NCI-H774 (cell line): ENCODE measurements around the gene REM1.
"Not testable (repeated sequence)": the region's sequence is repeated elsewhere in the genome, so short reads cannot be mapped to it uniquely, and the experiment has no call there.

Source experiments
- DNase-seq: peaks from one replicate; lab custom pipeline; 2025; lab: John Stamatoyannopoulos, UW

The REM1 gene, protein sequence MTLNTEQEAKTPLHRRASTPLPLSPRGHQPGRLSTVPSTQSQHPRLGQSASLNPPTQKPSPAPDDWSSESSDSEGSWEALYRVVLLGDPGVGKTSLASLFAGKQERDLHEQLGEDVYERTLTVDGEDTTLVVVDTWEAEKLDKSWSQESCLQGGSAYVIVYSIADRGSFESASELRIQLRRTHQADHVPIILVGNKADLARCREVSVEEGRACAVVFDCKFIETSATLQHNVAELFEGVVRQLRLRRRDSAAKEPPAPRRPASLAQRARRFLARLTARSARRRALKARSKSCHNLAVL

DNA sequence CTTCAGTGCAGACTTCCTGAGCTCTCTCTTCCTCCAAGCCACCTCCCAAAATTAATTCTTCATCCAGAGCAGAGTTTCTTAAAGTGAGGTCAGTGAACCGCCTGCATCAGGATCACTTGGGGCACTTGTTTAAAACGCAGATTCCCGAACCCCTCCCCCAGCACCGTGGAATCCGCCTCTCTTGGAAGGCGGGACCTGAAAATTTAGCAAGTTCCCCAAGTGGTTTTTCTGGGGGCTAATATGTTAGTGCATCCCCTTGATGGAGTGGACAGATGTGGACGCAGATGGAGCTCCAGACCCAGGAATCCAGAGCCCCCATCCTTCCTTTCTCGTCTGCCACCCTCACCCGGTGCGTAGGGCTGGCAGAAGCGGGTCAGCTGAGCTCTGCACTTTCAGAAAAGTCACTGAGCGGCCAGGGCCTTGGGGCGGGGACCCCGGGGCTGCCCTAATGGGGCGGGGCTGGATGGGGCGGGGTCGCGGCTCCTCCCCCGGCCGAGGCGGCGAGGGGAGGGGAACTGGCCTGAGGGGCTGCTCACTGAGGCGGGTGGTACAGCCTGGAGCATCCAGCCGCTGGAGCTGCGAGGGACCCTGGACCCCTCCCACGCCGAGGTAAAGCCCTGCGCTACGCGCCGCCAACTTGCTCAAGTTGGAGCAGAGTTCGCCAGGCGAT lies at the start of gene REM1, which contains the start of gene DEFB124:
Gene REM1 (plus strand): TSS at position 531 of the 670 bp plus-strand sequence. CDS start 1,158 bp downstream, outside the sequence.
Gene DEFB124 (minus strand): TSS at position 370 of the 670 bp plus-strand sequence. CDS start 2,114 bp downstream, outside the sequence.
- DNase-seq = no peak

DNA sequence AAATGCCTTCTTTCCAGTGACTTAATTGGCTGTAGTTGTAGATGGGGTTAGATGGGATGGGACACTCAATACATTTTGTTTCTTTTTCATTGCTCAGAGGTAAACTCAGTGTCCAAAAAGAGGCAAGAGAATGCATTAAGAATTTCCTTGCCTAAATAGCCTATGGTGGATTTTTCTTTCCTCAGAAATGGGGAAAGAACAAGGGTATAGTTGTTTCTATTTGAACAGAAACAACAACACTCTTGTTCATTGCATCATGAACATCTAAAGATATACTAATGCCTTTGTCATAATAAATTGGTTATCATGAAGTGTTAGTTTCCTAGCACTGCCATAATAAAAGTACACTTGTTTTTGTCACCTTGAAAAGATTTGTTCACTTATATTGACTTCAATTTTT lies 49.3 kb upstream of the REM1 start:
- no peak for DNase-seq

DNA sequence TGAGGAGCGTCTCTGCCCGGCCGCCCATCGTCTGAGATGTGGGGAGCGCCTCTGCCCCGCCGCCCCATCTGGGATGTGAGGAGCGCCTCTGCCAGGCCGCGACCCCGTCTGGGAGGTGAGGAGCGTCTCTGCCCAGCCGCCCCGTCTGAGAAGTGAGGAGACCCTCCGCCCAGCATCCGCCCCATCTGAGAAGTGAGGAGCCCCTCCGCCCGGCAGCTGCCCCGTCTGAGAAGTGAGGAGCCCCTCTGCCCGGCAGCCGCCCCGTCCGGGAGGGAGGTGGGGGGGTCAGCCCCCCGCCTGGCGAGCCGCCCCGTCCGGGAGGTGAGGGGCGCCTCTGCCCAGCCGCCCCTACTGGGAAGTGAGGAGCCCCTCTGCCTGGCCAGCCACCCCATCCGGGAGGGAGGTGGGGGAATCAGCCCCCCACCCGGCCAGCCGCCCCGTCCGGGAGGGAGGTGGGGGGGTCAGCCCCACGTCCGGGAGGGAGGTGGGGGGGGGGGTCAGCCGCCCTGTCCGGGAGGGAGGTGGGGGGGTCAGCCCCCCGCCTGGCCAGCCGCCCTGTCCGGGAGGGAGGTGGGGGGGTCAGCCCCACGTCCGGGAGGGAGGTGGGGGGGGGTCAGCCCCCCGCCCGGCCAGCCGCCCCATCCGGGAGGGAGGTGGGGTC lies 48.1 kb upstream of the REM1 start:
- not testable (repeated sequence) for DNase-seq

DNA sequence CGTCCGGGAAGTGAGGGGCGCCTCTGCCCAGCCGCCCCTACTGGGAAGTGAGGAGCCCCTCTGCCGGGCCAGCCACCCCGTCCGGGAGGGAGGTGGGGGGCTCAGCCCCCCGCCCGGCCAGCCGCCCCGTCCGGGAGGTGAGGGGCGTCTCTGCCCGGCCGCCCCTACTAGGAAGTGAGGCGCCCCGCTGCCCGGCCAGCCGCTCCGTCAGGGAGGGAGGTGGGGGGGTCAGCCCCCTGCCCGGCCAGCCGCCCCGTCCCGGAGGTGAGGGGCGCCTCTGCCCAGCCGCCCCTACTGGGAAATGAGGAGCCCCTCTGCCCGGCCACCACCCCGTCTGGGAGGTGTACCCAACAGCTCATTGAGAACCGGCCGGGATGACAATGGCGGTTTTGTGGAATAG lies 47.5 kb upstream of the REM1 start:
- DNase-seq = not testable (repeated sequence)

DNA sequence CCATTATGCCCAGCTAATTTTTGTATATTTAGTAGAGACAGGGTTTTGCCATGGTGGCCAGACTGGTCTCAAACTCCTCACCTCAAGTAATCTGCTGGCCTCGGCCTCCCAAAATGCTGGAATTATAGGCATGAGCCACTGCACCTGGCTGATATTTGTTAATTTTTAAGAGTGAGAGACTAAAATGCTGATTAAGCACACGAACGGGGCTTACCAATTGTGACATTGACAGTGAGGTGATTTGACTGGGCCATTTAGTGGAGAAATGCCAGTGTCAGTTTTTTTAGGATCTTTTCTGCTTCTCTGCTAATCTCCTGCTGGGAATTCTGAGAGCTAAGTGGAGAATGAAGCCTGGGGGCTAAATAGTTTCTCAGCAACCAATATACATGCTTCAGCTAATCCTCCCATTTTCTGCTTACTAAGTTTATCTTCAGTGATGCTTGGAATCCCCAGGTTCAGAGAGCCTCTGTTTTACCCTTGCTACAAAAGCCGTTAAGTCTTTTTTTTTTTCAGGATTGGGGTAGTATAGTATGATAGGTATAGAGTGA lies 44.4 kb upstream of the REM1 start:
- DNase-seq = no peak

DNA sequence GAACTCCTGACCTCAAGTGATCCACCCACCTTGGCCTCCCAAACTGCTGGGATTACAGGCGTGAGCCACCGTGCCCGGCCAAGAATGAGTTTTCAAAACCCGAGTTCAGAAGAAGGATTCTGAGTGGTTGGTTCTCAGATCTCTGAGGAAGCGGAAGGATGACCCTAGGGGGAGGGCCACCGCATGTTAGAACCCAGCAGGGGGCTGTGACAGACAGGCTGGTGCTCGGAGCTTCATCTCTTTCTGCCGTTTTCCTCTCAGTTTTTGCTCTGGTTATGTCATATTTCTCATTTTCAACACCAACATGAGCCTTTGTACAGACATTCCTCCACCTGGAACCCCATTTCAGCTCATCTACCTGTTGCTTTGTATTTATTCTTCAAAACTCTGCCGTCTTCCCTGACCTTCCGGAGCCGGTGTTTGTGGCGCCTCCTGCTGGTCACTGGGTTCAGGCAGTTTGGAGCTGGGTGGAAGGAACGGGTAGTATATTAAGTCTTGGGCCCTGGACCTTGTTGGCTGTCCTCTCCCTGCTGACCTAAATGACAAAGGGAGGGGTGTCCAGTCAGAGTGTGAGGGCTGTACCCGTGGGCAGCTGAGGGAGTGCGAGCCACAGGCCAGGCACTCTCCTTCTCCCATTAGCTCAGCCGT lies 35.0 kb upstream of the REM1 start, which contains the start of gene DEFB123:
Gene DEFB123 (plus strand): TSS at position 621 of the 648 bp plus-strand sequence. CDS start 67 bp downstream, outside the sequence.
- no peak for DNase-seq

DNA sequence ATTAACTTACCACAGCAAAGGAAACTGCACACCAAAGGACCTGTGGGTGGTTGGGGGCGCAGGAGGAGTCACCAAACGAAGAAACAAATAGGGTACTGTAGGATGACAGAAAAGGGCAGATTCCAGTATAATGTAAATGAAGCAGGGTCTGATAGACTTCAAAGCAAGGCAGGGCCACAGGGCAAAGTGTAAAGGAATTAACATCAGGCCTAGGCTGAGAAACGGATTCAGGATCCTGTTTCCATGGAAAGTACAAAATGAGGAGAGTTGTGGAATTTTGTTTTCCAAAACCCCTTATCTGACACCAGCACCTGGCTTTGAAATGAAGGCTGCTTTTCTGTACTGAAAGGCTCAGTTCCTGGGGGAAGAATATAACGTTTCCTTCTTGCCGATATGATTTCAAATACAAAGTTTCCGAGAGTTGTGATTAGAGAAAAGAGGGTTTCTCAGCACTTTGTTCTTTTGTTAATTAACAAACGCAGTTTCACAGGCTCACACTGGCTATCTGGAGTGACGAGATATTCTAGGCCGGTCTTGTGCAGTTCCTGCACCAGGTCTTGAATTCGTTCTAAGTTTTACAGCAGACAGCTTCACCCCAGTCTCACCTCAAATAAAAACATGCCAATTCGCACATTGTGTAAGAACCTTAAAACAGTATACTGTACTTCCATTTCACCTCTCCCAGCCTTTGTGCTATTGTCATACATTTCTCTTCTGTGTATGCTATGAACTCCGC lies 28.8 kb upstream of the REM1 start:
- DNase-seq = no peak

DNA sequence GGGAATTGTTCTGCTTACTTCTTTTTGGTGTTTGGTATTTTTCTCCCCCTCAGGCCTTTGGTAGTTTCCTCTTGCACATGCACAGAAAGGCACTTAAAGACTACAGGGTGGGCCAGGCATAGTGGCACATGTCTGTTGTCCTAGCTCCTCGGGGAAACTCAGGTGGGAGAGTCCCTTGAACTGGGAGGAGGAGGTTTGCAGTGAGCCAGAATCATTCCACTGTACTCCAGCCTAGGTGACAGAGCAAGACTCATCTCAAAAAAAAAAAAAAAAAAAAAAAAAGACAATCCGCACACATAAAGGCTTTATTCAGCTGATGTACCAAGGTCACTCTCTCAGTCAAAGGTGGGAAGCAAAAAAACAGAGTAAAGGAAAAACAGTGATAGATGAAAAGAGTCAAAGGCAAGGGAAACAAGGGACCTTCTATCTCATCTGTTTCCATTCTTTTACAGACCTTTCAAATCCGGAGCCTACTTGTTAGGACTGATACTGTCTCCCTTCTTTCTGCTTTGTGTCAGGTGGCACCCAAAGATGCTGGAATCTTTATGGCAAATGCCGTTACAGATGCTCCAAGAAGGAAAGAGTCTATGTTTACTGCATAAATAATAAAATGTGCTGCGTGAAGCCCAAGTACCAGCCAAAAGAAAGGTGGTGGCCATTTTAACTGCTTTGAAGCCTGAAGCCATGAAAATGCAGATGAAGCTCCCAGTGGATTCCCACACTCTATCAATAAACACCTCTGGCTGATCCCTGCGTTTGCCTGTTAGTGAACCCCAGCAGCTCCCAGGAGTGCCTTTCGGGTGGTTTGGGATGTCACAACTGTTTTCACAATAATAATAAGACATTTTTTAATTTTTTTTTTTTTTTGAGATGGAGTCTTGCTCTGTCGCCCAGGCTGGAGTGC lies 25.3 kb upstream of the REM1 start:
- DNase-seq = no peak

DNA sequence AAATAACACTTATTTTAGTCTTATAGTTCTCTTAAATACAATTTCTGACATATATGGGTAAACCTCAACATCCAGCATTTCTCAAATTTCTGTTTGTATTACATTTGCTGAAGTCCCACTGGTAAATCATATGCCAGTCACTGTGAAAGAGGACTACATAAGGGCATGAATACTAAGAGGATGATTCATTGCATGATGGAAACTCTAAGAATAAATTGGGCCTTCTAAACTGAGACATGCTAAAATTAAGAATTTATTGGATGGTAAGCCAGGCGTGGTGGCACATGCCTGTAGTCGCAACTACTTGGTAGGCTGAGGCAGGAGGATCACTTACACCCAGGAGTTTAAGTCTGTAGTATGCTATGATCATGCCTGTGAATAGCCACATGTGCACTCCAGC lies 22.5 kb upstream of the REM1 start:
- DNase-seq = no peak

DNA sequence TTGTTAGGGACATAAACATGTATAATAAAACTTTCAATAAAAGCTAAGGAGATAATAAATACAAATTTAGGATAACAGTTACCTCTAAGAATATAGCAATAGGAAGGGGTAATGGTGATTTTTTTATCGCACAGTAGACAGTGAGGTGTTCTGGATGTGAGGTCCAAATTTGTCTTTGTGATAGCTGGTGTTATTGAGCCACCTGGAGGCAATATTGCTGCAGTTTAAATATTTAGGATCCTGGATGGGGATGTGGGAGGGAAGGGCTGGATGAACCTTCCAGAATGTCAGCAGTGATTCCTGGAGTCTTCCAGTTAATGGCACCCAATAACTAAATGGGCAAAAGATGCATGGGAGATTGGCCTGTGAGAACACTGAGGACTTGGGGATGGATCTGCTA lies 20.7 kb upstream of the REM1 start:
- no peak for DNase-seq

DNA sequence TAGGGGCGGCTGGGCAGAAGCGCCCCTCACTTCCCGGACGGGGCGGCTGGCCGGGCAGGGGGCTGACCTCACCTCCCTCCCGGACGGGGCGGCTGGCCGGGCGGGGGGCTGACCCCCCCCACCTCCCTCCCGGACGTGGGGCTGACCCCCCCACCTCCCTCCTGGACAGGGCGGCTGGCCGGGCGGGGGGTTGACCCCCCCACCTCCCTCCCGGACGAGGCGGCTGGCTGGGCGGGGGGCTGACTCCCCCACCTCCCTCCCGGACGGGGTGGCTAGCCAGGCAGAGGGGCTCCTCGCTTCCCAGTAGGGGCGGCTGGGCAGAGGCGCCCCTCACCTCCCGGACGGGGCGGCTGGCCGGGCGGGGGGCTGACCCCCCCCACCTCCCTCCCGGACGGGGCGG lies 4.1 kb upstream of the REM1 start:
- not testable (repeated sequence) for DNase-seq

DNA sequence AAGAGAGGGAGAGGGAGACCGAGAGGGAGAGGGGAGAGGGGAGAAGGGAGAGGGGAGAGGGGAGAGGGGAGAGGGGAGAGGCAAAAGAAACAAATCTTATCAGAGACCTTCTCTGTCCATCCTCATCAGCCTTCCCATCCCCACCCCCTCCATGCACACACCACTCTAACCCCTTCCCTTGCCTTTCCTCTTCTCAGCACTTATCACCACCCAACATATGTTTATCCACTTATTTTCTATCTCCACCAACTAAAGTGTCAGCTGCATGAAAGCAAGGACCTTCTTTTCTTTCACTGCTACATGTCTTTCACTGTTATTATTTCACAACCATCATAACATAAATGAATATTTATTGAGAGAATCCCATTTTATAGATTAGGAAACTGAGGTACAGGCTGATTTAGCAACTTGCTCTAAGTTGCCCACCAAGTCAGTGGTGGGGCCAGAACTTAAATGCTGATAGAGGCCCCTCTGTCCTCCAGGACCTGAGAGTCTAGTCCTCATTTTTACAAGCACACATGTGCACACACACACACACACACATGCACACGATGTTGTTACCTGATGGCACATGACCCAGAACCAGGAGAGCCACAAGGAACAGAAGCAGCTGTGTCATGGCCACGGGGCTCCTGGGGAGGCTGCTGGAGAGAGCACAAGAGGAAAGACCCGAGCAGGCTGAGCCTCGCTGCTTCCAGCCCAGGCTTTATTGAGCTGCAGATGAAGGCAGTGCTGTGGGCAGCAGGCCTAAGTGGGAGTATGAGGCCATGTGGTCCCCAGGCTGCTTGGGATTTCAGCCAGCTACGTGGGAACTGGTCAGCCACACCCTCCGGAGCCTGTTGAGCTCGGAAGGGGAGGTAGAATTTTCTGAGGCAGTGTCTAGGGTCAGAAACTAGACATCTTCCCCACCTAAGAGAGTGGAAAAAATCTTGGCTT lies 2.4 kb upstream of the REM1 start:
- DNase-seq = no peak

DNA sequence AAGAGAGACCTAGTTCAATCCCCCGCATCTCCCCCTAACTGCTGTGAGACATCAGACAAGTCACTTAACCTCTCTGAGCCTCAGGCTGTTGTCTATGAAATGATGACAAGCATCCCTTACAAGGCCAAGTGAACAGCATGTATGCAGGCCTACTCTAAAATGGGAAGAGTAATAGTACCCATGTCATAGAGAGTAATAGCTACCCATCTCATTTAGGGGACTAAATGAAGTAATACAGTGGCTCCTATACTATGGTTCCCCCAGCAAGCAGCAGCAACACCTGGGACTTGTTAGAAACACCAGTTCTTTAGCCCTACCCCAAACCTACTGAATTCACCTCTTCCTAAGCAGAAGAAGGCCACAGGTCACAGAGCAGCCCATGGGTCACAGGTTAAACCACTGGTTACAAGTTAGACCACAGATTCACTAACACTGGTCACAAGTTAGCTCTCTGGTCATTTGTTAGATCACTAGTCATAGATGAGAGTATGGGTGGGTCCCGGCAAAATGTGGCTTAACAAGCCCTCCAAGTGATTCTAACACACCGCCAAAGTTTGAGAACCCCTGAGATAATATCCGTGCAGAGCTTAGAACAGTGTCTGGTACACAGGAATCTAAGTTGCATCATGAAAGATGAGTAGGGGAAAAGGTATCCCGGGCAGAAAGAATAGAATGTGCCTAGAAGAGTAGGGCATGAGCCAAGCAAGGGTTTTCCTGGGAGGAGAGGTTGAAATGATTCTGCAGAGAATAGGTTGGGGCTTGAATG lies 1.6 kb upstream of the REM1 start:
- no peak for DNase-seq

DNA sequence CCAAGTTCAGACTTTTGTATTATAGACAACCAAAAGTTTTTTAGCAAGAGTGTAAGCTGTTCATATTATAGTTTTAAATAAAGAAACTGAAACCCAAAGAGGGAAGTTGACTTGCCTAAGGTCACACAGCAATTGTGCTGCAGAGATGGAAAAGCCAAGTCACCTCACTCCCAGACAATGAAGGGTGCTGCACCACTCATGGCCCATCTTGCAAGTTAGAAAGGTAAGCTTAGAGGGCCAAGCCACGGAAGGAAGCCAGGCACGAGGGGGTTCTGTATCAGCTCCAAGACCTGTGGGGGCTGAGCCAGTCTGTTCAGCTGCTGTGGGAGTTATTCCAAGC lies 1.0 kb upstream of the REM1 start:
- DNase-seq = no peak

DNA sequence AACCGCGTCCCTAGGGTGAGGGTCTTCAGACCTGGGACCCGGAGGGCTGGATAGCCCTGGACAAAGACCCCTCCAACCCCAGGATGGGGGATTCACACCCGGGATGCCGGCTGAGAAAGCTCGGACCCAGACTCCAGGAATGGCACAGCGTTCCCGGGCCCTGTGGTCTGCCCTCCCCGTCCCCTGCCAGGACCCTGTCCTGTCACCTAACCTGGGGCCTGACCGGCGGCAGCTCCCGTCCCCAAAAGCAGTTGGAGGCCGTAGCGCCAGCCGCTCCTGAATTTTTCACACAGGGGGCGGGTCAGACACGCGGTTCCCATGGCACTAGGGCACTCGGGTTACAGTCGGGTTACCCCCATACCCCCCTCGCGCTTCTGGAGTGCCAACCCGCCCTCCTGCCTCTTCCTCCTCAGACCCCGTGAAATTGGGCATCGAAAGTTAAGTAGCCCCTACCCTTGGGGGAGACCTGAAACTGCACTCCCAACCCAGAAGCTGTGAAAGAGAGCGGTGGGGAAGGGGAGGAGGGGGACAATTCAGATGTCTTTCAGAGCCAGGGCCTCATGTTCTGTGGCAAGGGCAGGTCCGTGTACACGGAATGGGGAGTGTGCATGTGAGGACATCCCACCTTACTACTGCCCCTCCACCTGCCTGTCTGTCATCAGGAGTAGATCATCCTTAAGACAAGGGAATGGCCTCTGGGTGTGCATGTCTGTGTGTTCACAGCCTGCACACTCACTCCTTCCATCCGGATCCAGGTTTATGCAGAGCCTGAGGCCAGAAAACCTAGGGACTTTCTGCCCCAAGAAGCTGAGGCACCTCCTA lies 595 bp downstream of the REM1 start:
- DNase-seq = no peak

DNA sequence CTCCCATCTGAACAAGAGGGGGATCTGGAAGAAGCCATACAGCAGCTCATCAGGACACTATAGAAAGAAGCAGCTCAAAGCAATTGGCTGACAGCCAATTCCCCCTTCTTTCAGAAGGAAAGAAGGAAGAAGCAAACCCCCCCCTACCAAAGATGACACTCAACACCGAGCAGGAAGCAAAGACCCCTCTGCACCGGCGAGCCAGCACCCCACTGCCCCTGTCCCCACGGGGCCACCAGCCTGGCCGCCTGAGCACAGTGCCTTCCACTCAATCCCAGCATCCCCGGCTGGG lies 1.2 kb downstream of the REM1 start:
- no peak for DNase-seq

DNA sequence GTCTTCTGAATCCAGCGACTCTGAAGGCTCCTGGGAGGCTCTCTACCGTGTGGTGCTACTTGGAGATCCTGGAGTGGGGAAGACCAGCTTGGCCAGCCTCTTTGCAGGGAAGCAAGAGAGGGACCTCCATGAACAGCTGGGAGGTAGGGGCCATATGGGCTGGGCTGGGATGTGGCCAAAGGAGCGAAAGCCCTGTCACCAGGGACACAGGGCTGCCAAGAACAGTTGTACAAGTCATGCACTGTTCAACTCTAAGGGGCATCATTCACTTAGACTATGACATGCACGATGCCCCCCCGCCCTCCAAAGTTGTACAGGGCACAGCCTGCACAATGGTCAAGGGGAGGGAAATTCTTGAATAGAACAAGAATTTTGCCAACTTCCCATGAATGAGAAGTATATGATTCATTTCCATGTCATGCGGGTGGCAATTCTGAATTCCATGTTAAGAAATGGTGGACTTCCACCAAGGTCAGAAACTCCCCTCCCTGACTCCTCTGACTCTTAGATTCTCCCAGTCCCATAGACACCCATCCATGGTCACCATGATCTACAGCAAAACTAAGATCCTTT lies 1.6 kb downstream of the REM1 start:
- DNase-seq = no peak

DNA sequence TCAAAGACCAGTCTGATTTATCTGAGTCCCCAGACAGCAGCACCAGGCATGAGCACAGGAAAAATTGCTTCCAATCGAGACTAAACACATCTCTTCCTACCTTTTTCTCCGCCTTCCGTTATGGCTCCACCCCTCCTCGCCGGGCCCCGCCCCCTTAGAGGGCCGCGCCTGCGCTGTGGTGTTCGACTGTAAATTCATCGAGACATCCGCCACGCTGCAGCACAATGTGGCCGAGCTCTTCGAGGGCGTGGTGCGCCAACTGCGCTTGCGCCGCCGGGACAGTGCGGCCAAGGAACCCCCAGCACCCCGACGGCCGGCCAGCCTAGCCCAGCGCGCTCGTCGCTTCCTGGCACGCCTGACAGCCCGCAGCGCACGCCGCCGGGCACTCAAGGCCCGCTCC lies 8.9 kb downstream of the REM1 start:
- DNase-seq = no peak
